ENCODE measurements around the gene CD69. TPM values are rescaled to one million over a fixed set of nuclear protein-coding genes. Genes with fewer than 3 reads are reported as not detected.

The CD69 gene
- total RNA-seq, 4 donors from 2014 or later, result 0.99 to 6.7 (median 2.7) TPM

DNA sequence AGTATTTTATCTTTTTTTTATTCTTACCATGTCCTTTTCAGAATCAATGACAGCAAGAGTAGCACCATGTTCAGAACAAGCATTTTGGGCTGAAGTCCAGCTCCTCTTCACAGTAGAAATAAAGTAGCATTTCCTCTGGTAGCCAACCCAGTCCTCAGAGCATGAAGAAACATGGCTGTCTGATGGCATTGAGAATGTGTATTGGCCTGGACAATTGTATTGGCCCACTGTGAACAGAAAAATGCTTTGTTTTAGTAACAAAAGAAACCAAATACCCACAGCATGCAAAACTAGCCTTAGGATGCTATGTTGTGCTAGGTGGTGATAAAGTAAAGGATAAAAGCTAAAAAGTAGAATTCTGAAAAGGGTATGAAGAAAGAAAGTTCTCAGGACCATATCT, 5.7 kb downstream of the CD69 start:
- TF ChIP-seq, protein P1, sequence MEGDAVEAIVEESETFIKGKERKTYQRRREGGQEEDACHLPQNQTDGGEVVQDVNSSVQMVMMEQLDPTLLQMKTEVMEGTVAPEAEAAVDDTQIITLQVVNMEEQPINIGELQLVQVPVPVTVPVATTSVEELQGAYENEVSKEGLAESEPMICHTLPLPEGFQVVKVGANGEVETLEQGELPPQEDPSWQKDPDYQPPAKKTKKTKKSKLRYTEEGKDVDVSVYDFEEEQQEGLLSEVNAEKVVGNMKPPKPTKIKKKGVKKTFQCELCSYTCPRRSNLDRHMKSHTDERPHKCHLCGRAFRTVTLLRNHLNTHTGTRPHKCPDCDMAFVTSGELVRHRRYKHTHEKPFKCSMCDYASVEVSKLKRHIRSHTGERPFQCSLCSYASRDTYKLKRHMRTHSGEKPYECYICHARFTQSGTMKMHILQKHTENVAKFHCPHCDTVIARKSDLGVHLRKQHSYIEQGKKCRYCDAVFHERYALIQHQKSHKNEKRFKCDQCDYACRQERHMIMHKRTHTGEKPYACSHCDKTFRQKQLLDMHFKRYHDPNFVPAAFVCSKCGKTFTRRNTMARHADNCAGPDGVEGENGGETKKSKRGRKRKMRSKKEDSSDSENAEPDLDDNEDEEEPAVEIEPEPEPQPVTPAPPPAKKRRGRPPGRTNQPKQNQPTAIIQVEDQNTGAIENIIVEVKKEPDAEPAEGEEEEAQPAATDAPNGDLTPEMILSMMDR (IDR thresholded peaks at IDR 0.05), result no peak
- TF ChIP-seq POLR2A (IDR thresholded peaks at IDR 0.05), result no peak
- Histone ChIP-seq H3K36me3 (no peaks in the 10 kb centered on the region), H3K27ac (no peak overlapping the region), H3K9me3 (no peaks in the 10 kb centered on the region), H3K4me1 (peaks cover 0 to 12% (median 0%) of the 10 kb centered on the region in 3 donors), H3K4me3 (no peak overlapping the region), H3K27me3 (no peaks in the 10 kb centered on the region)
- DNase-seq, result no peak
- intact Hi-C loops (cut with DNase I), result no loop called here

DNA sequence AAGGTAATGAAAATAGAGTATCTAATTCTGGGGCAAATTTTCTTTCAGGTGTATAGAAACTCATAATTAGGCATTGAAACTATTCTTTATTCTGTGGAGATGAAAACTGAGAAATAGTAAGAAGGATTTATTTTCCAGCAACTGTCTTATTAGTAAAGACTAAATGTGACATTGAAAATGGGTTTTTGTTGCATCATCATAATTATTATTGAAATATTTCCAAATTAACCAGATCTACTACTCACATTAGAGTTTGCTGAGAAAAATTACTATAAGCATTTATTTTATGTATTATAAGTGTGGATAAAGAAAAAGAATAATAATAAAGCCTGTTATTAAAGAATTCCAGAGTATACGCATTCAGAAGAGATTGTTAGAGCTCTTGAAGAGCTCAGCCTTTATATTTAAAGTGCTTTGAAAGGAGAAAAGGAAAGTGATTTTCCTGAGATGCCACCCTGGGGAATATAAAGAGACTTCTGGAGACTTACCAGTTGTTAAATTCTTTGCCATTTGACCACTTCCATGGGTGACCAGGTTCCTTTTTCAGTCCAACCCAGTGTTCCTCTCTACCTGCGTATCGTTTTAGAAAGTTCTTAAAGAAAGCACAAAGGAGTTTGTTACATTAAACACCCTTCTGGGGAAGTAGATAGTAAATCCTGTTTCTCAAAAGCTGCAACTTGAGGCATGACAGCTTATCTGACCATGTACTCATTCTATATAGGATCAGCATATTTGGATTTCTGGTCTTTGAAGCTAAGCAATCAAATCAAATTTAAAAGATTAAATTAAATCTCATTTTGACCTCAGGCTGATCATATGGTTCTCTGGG, 6.4 kb downstream of the CD69 start:
- H3K4me1 ChIP-seq, result peaks cover 0 to 12% (median 0%) of the 10 kb centered on the region in 3 donors
- H3K27ac ChIP-seq, result no peak overlapping the region
- no peaks in the 10 kb centered on the region for H3K9me3 ChIP-seq
- no peaks in the 10 kb centered on the region for H3K36me3 ChIP-seq
- 77 to 81% methylated on average over 3 of the region's 3 CpGs for WGBS, 2 donors
- TF ChIP-seq, protein P1 (IDR thresholded peaks at IDR 0.05), result no peak
- no peak for TF ChIP-seq POLR2A (IDR thresholded peaks at IDR 0.05)
- DNase-seq, result no peak
- intact Hi-C loops (cut with DNase I), result loop anchor here (5.0 kb wide), 1 partner anchor 43 kb away; no protein-coding TSS in a partner anchor
- H3K27me3 ChIP-seq, result no peaks in the 10 kb centered on the region
- no peak overlapping the region for H3K4me3 ChIP-seq

DNA sequence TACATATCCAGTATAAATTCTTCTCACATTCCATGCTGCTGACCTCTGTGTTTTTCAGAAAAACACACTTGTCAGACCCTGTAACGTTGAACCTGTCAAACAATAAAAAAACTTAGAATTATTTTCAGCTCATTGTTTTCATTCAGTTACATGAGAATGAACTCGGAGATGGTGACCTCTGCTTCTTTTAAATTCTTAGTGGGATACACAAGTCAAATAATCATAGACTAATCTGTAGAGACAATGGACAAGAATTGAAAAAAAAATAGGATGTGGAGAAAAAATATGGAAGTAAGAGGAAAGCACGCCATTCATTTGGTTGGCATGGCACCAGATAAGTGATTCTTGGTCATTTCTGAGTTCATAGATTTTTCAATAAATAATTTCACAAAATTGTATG, 7.2 kb downstream of the CD69 start:
- Histone ChIP-seq H3K27me3 (no peaks in the 10 kb centered on the region), H3K9me3 (no peaks in the 10 kb centered on the region), H3K4me3 (no peak overlapping the region), H3K4me1 (peaks cover 0 to 12% (median 0%) of the 10 kb centered on the region in 3 donors), H3K27ac (no peak overlapping the region), H3K36me3 (no peaks in the 10 kb centered on the region)
- no peak for DNase-seq
- WGBS, 2 donors, result 65 to 72% methylated on average over 3 of the region's 3 CpGs
- intact Hi-C loops (cut with DNase I), result loop anchor here (5.0 kb wide), 1 partner anchor 44 kb away; no protein-coding TSS in a partner anchor
- TF ChIP-seq POLR2A (IDR thresholded peaks at IDR 0.05), result no peak
- TF ChIP-seq, protein P1 (IDR thresholded peaks at IDR 0.05), result no peak

DNA sequence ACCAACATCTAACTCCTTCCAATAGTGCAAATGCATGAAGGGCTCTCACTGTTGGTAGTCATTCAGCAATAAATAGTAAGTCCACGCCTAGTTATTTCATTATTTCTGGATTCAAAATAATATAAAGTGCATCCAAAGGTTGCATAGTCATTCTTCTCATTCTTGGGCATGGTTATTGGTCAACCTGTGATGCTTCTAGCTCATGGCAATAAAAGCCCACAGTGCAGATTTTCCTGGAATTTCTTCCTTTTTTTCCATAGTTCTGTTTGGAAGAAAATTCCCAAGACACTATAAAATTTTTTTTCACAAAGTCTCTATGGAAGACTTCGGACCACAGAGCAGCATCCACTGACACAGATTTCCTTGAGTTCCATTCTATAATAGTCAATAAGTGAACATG, 7.6 kb downstream of the CD69 start:
- 59 to 80% methylated on average over 2 of the region's 2 CpGs for WGBS, 2 donors
- intact Hi-C loops (cut with DNase I), result loop anchor here (5.0 kb wide), 1 partner anchor 44 kb away; no protein-coding TSS in a partner anchor
- no peak for DNase-seq

More for the DNA sequence above, 7.6 kb downstream of the CD69 start:
- H3K27me3 ChIP-seq, result no peaks in the 10 kb centered on the region
- peaks cover 0 to 12% (median 0%) of the 10 kb centered on the region in 3 donors for H3K4me1 ChIP-seq
- TF ChIP-seq, protein P1 (IDR thresholded peaks at IDR 0.05), result no peak
- TF ChIP-seq POLR2A (IDR thresholded peaks at IDR 0.05), result no peak
- H3K9me3 ChIP-seq, result no peaks in the 10 kb centered on the region
- no peak overlapping the region for H3K4me3 ChIP-seq
- no peak overlapping the region for H3K27ac ChIP-seq
- H3K36me3 ChIP-seq, result no peaks in the 10 kb centered on the region
